GM12878 (cell line): Measurements from ENCODE around the gene CSRNP2. TPM values are rescaled to one million over a fixed set of nuclear protein-coding genes. Genes with fewer than 3 reads are reported as not detected.

Source experiments
- ATAC-seq: fragments of 200-7000 bp; cut with Tn5 transposase; 3 replicates; pipeline ENCODE4 v1.9.1; 2020; ENCODE audit warnings: mild to moderate bottlenecking, moderate library complexity
- BruUV-seq: library from RNA; stranded (reverse); fragments of 400-500 nt; replicated peaks from 2 replicates; lab custom pipeline; 2021; lab: Mats Ljungman, UMichigan
- CTCF ChIA-PET: fragments of 300-600 bp; sonication (Branson Sonifier 250); formaldehyde crosslinking; extraction: SDS; loops from one replicate; lab custom pipeline; 2021; ENCODE audit warnings: inconsistent platforms; lab: Yijun Ruan, JAX
- POLR2A ChIA-PET: fragments of 350-600 bp; formaldehyde crosslinking; extraction: SDS; loops from one replicate; lab custom pipeline; 2021; ENCODE audit warnings: inconsistent platforms; lab: Charles Lee
- RAD21 ChIA-PET: fragments of 300-600 bp; sonication (Branson Sonifier 250); formaldehyde crosslinking; loops from one replicate; lab custom pipeline; 2023; ENCODE audit warnings: antibody characterized with exemption; ENCODE audit not compliant: unreplicated experiment; lab: Charles Lee
- SMC1A ChIA-PET: fragments of 300-600 bp; sonication (Branson Sonifier 250); formaldehyde crosslinking; loops from one replicate; lab custom pipeline; 2023; ENCODE audit not compliant: unreplicated experiment, uncharacterized antibody; lab: Charles Lee
- DNase-seq: peaks from one replicate; pipeline ENCODE4 v3.0.0-alpha.2; 2011; ENCODE audit warnings: low read depth, low spot score
- FAIRE-seq: peaks from 3 replicates; lab custom pipeline; 2011; peaks lifted over from hg19 to GRCh38; lab: Jason Lieb, UNC
- H2AFZ ChIP-seq: 2 replicates; pipeline ENCODE4 v1.6.0; 2011; ENCODE audit warnings: low read depth, low read length, control low read depth; ENCODE audit not compliant: control insufficient read depth
- H3K27ac ChIP-seq: 2 replicates; pipeline ENCODE4 v1.5.1; 2011; ENCODE audit warnings: control low read depth; ENCODE audit not compliant: control insufficient read depth, insufficient read depth
- H3K27me3 ChIP-seq, 2 experiments: replicated peaks in 1 of 2; 2 replicates each; pipeline versions ENCODE4 v1.6.0 to v1.6.1; 2011; ENCODE audit warnings: low read length in 1 of 2; ENCODE audit not compliant: control insufficient read depth in 2 of 2, insufficient read depth in 2 of 2
- H3K36me3 ChIP-seq, 2 experiments: 2 replicates each; pipeline ENCODE4 v1.5.1; 2011; ENCODE audit warnings: low read length in 1 of 2; ENCODE audit not compliant: control insufficient read depth in 2 of 2, insufficient read depth in 2 of 2
- H3K4me1 ChIP-seq: 2 replicates; pipeline ENCODE4 v1.6.1; 2011; ENCODE audit warnings: mild to moderate bottlenecking, low read length, moderate library complexity, mixed read lengths; ENCODE audit not compliant: control insufficient read depth, insufficient read depth
- H3K4me2 ChIP-seq: 2 replicates; pipeline ENCODE4 v1.6.0; 2011; ENCODE audit warnings: control low read depth; ENCODE audit not compliant: control insufficient read depth, insufficient read depth
- H3K4me3 ChIP-seq: fragments of 200-600 bp; sonication (generic); 2 replicates; pipeline ENCODE4 v1.5.1; 2016
- H3K79me2 ChIP-seq: 2 replicates; pipeline ENCODE4 v1.6.0; 2011; ENCODE audit warnings: low read length; ENCODE audit not compliant: control insufficient read depth, insufficient read depth
- H3K9ac ChIP-seq: 2 replicates; pipeline ENCODE4 v1.8.0; 2011; ENCODE audit warnings: low read length, control low read depth, mixed read lengths; ENCODE audit not compliant: control insufficient read depth, insufficient read depth
- H3K9me3 ChIP-seq: replicated peaks from 3 replicates; pipeline ENCODE4 v1.5.1; 2011; ENCODE audit warnings: mild to moderate bottlenecking, low read length; ENCODE audit not compliant: control insufficient read depth, insufficient read depth
- H4K20me1 ChIP-seq: 2 replicates; pipeline ENCODE4 v1.6.0; 2011; ENCODE audit not compliant: control insufficient read depth, insufficient read depth
- BACH1 ChIP-seq: fragments of 450-650 bp; IDR thresholded peaks from 2 replicates; pipeline ENCODE4 v1.6.1; 2017; ENCODE audit warnings: mild to moderate bottlenecking, borderline replicate concordance
- CREB1 ChIP-seq: IDR thresholded peaks from 2 replicates; pipeline ENCODE4 v1.6.1; 2012; ENCODE audit warnings: low read depth, mild to moderate bottlenecking, inconsistent platforms
- DPF2 ChIP-seq: fragments of 450-650 bp; IDR thresholded peaks from 2 replicates; pipeline ENCODE4 v1.6.1; 2017; ENCODE audit warnings: mild to moderate bottlenecking
- EED ChIP-seq: sonication (generic); IDR thresholded peaks from 2 replicates; pipeline ENCODE4 v1.6.1; 2016; ENCODE audit warnings: antibody characterized with exemption, low read depth
- EGR1 ChIP-seq, 2 experiments: IDR thresholded peaks; 1 replicate in 1 of 2; 2 replicates in 1 of 2; pipeline ENCODE4 v1.6.1; 2011 to 2012; ENCODE audit warnings: low read depth in 2 of 2, low read length in 2 of 2, borderline replicate concordance in 1 of 2, mild to moderate bottlenecking in 1 of 2, moderate library complexity in 1 of 2
- HDAC2 ChIP-seq: fragments of 200-600 bp; sonication (generic); IDR thresholded peaks from 2 replicates; pipeline ENCODE4 v1.6.1; 2017
- IKZF2 ChIP-seq, 2 experiments: fragments of 450-650 bp; IDR thresholded peaks; 2 replicates each; pipeline ENCODE4 v1.6.1; 2017; ENCODE audit warnings: mild to moderate bottlenecking in 2 of 2, moderate library complexity in 2 of 2
- IRF3 ChIP-seq: fragments of 450-650 bp; IDR thresholded peaks from 2 replicates; pipeline ENCODE4 v1.6.1; 2014; ENCODE audit warnings: mild to moderate bottlenecking
- MAX ChIP-seq: IDR thresholded peaks from 2 replicates; pipeline ENCODE4 v1.6.1; 2012; ENCODE audit warnings: low read depth, low read length, improper control_type of control experiment
- MTA2 ChIP-seq: fragments of 450-650 bp; IDR thresholded peaks from 2 replicates; pipeline ENCODE4 v1.6.1; 2016; ENCODE audit warnings: low read depth, mild to moderate bottlenecking, moderate library complexity
- MXI1 ChIP-seq: fragments of 150-350 bp; IDR thresholded peaks from 2 replicates; pipeline ENCODE4 v1.6.1; 2011; ENCODE audit warnings: low read depth, mild to moderate bottlenecking, inconsistent platforms, low read length, improper control_type of control experiment
- NR2F1 ChIP-seq: fragments of 450-650 bp; conservative IDR thresholded peaks from 2 replicates; pipeline ENCODE4 v1.6.1; 2017; ENCODE audit warnings: mild to moderate bottlenecking
- RAD51 ChIP-seq: fragments of 450-650 bp; IDR thresholded peaks from 2 replicates; pipeline ENCODE4 v1.6.1; 2016; ENCODE audit warnings: moderate library complexity, mild to moderate bottlenecking, inconsistent platforms
- RELA ChIP-seq: fragments of 450-650 bp; IDR thresholded peaks from 2 replicates; pipeline ENCODE4 v1.8.0; 2014; ENCODE audit warnings: borderline replicate concordance; ENCODE audit not compliant: partially characterized antibody
- RFX5 ChIP-seq: IDR thresholded peaks from 2 replicates; pipeline ENCODE4 v1.6.1; 2011; ENCODE audit warnings: low read depth, low read length, improper control_type of control experiment
- RUNX3 ChIP-seq: IDR thresholded peaks from 2 replicates; pipeline ENCODE4 v1.6.1; 2012; ENCODE audit warnings: low read length, inconsistent platforms
- SP1 ChIP-seq: IDR thresholded peaks from one replicate; pipeline ENCODE4 v1.6.1; 2011; ENCODE audit warnings: low read depth, low read length
- SREBF1 ChIP-seq: IDR thresholded peaks from 2 replicates; pipeline ENCODE4 v1.6.1; 2012; ENCODE audit warnings: mild to moderate bottlenecking, low read length
- YY1 ChIP-seq: IDR thresholded peaks from 2 replicates; pipeline ENCODE4 v1.6.1; 2011; ENCODE audit warnings: low read depth, mild to moderate bottlenecking, low read length
- ZBED1 ChIP-seq: IDR thresholded peaks from 2 replicates; pipeline ENCODE4 v1.6.1; 2016; ENCODE audit warnings: borderline replicate concordance
- ZNF384 ChIP-seq: IDR thresholded peaks from 2 replicates; pipeline ENCODE4 v1.6.1; 2012; ENCODE audit warnings: low read depth, mild to moderate bottlenecking, low read length, improper control_type of control experiment, borderline replicate concordance
- ZSCAN29 ChIP-seq: fragments of 450-650 bp; IDR thresholded peaks from 2 replicates; pipeline ENCODE4 v1.6.1; 2017; ENCODE audit warnings: mild to moderate bottlenecking, moderate library complexity
- WGBS: methylation state at CpG from one replicate; pipeline ENCODE4 v1.1.6; 2016; ENCODE audit warnings: low lambda C conversion rate; ENCODE audit not compliant: insufficient replicate concordance, insufficient coverage; ENCODE audit errors: missing lambda C conversion rate; 5-methylcytosine and 5-hydroxymethylcytosine counted together
- in situ Hi-C: fragments of 300-500 bp; cut with MboI; formaldehyde crosslinking; loops from 9 replicates; pipeline ENCODE4 v1.14.3; 2018; ENCODE audit warnings: mixed read lengths
- intact Hi-C: fragments of 100-400 bp; cut with micrococcal nuclease; formaldehyde crosslinking; loops from one replicate; pipeline ENCODE4 v1.14.2; 2022; ENCODE audit not compliant: unreplicated experiment
- polyA plus RNA-seq, 11 experiments: library from polyadenylated mRNA; depleted of rRNA in 4 of 11; unstranded in 6 of 11; stranded (reverse) in 5 of 11; fragments of >200 nt; fragmentation: Nextera tagmentation in 4 of 11; fragmentation: Illumina TruSeq in 1 of 11; extraction: Ambion mirVana in 4 of 11; extraction: Trizol in 1 of 11; gene quantifications; 1 replicate in 1 of 11; 2 replicates in 10 of 11; pipeline versions ENCODE4 v1.2.1 to v1.2.3, GENCODE V29; 2011 to 2016; ENCODE audit warnings: inconsistent platforms in 2 of 11, missing spikeins in 2 of 11, low read depth in 1 of 11
- total RNA-seq, 4 experiments: library from RNA; depleted of rRNA in 3 of 4; stranded (reverse); fragments of >200 nt in 3 of 4; fragmentation: Illumina TruSeq in 1 of 4; extraction: Trizol in 1 of 4; gene quantifications; 2 replicates each; pipeline versions ENCODE4 v1.2.1 to v1.2.3, GENCODE V29; 2013 to 2021

CSRNP2 gene
- total and polyA plus RNA-seq, 10 of the 15 experiments (the other 5 are each of a cell fraction or from before 2014, with no cell fraction given): 1.2 to 12.1 (median 6.3) TPM

GRCh38 chr12:51025836-51026638, 57.4 kb downstream of the CSRNP2 start, which contains the start of gene SLC11A2:
Gene SLC11A2 (minus strand): TSS chr12:51026384. CDS start chr12:51010728, 15,656 bp downstream.
- peak within 1 kb of the TSS; percentile 74 for H3K27ac ChIP-seq
- H2AFZ ChIP-seq: peak within 1 kb of the TSS; percentile 86
- BruUV-seq: TSS peak; percentile 75
- FAIRE-seq (peak; percentile 70), ATAC-seq (peak; percentile 97), DNase-seq (peak; percentile 72)
- peak within 1 kb of the TSS; percentile 94 for H3K4me2 ChIP-seq
- ChIA-PET SMC1A (interaction anchor here (0.6 to 3.4 kb wide), 11 partner anchors 16 to 426 kb away, joined by 3 to 31 read pairs (median 3); no protein-coding TSS in a partner anchor), CTCF (interaction anchor here (0.6 to 5.1 kb wide), 13 partner anchors 22 to 519 kb away, joined by 3 to 61 read pairs (median 3); partner anchors contain the start of gene LETMD1), RAD21 (interaction anchor here (0.8 to 6.1 kb wide), 9 partner anchors 15 to 743 kb away, joined by 3 to 43 read pairs (median 4); partner anchors contain the start of genes ATF1, DAZAP2 and LIMA1), POLR2A (interaction anchor here (0.8 to 2.8 kb wide), 8 partner anchors 22 to 261 kb away, joined by 3 to 11 read pairs (median 3); partner anchors contain the start of genes ATF1, CSRNP2 and LETMD1)
- H3K4me1 ChIP-seq: peaks cover 14% of the 10 kb centered on the region; the same call in 1 of the 2 replicates
- intact Hi-C loops: loop anchor here (5.0 kb wide), 3 partner anchors 99 to 259 kb away; a partner anchor contains a TSS
- no peaks in the 10 kb centered on the region for H4K20me1 ChIP-seq
- H3K4me3 ChIP-seq: peak within 1 kb of the TSS; percentile 71
- H3K36me3 ChIP-seq: no peaks in the 10 kb centered on the region
- WGBS: under 1% methylated on average over 44 of the region's 74 CpGs
- no peaks in the 10 kb centered on the region; a peak in 1 of 4 replicates for H3K27me3 ChIP-seq
- no peaks in the 10 kb centered on the region for H3K9me3 ChIP-seq
- peaks cover 42% of the 10 kb centered on the region for H3K79me2 ChIP-seq
- H3K9ac ChIP-seq: peak within 1 kb of the TSS; percentile 79
- in situ Hi-C loops: no loop called here
- TF ChIP-seq RFX5: peak; percentile 68; the same call in 1 of the 2 replicates
- no peak for TF ChIP-seq RAD51
- no peak for TF ChIP-seq ZBED1
- no peak for TF ChIP-seq MTA2
- TF ChIP-seq RELA: peak; percentile 27
- peak in 1 of 2 experiments; percentile 95; a peak in 2 of 3 replicates for TF ChIP-seq EGR1 (IDR thresholded peaks at IDR 0.05; ENCODE audit: borderline replicate concordance in 1 of 2, low read depth in 2 of 2, low read length in 2 of 2)
- peak; percentile 74 for TF ChIP-seq MXI1
- no peak for TF ChIP-seq HDAC2
- peak; percentile 38; the same call in 1 of the 2 replicates for TF ChIP-seq MAX
- peak; percentile 98 for TF ChIP-seq NR2F1
- 0 out of 2 replicates have a peak, but pooled peaks have one; percentile 36 for TF ChIP-seq ZSCAN29
- 0 out of 2 replicates have a peak, but pooled peaks have one; percentile 45 for TF ChIP-seq DPF2
- TF ChIP-seq YY1: peak; percentile 25; the same call in 1 of the 2 replicates
- peak; percentile 82 to 83 for TF ChIP-seq IKZF2 (IDR thresholded peaks at IDR 0.05)
- TF ChIP-seq ZNF384: no peak
- no peak for TF ChIP-seq SREBF1
- TF ChIP-seq SP1: peak; percentile 93
- TF ChIP-seq BACH1: 0 out of 2 replicates have a peak, but pooled peaks have one; percentile 34
- TF ChIP-seq IRF3: peak; percentile 78
- TF ChIP-seq CREB1: peak; percentile 74
- peak; percentile 40; the same call in 1 of the 2 replicates for TF ChIP-seq EED
- no peak for TF ChIP-seq RUNX3
